ENCODE results near the gene ZNF598. TPM values are rescaled to one million over a fixed set of nuclear protein-coding genes. Genes with fewer than 3 reads are reported as not detected.

The ZNF598 gene
- polyA plus RNA-seq, 2 of the 4 experiments (the other 2 are of a cell fraction) = 17.7 to 33.8 TPM

DNA sequence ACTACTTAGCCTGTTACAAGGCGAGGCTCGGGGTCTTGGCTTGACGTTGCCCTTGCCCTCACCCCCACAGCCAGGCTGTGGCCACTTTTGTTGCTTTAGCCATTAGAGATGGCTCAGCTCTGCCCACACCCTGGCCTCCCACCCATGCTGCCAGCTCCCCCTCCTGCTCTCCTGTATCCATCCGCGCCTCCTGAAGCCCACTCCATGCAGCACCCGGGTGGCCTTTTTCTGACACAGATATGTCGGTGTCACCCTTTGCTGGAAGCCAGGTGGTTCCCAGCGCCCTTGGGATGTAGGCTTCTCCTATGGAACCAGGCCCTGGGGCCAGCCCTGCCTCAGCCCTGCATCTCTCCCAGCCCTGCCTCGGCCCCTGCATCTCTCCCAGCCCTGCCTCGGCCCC, 47.8 kb upstream of the ZNF598 start:
- POLR2A ChIA-PET = interaction anchor here (1.3 kb wide), 1 partner anchor 98 kb away, joined by 5 read pairs; the partner anchor contains the start of gene TRAF7
- no peak overlapping the region for H3K27ac ChIP-seq
- TF ChIP-seq RNF2 (IDR thresholded peaks at IDR 0.05; ENCODE audit: borderline replicate concordance, low read depth) (no peak), HOXB13 (CRISPR knock-in tag; IDR thresholded peaks at IDR 0.05; ENCODE audit: low read depth) (no peak), CBX2 (IDR thresholded peaks at IDR 0.05; ENCODE audit: borderline replicate concordance, low read depth) (no peak), NFE2L2 (conservative IDR thresholded peaks at IDR 0.05; ENCODE audit: low read length) (no peak), MAFK (IDR thresholded peaks at IDR 0.05; ENCODE audit: partially characterized antibody) (no peak)
- TF ChIP-seq, protein P1, sequence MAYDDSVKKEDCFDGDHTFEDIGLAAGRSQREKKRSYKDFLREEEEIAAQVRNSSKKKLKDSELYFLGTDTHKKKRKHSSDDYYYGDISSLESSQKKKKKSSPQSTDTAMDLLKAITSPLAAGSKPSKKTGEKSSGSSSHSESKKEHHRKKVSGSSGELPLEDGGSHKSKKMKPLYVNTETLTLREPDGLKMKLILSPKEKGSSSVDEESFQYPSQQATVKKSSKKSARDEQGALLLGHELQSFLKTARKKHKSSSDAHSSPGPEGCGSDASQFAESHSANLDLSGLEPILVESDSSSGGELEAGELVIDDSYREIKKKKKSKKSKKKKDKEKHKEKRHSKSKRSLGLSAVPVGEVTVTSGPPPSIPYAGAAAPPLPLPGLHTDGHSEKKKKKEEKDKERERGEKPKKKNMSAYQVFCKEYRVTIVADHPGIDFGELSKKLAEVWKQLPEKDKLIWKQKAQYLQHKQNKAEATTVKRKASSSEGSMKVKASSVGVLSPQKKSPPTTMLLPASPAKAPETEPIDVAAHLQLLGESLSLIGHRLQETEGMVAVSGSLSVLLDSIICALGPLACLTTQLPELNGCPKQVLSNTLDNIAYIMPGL (CRISPR knock-in tag; IDR thresholded peaks at IDR 0.05; ENCODE audit: borderline replicate concordance) = no peak
- ATAC-seq (peak; percentile 15 to 28), DNase-seq (ENCODE audit: low read depth in 1 of 2, low spot score in 1 of 2) (no peak), FAIRE-seq (no peak)
- no peak overlapping the region for H3K4me3 ChIP-seq
- no peaks in the 10 kb centered on the region for H3K9me3 ChIP-seq
- H3K4me1 ChIP-seq = no peaks in the 10 kb centered on the region
- CTCF ChIA-PET = interaction anchor here (1.1 to 3.3 kb wide), 10 partner anchors 9 to 83 kb away, joined by 3 to 27 read pairs (median 14); partner anchors contain the start of genes NTHL1 and TSC2
- WGBS (ENCODE audit: missing lambda C conversion rate) = 93% methylated on average over 10 of the region's 10 CpGs
- H3K4me2 ChIP-seq = no peak overlapping the region

DNA sequence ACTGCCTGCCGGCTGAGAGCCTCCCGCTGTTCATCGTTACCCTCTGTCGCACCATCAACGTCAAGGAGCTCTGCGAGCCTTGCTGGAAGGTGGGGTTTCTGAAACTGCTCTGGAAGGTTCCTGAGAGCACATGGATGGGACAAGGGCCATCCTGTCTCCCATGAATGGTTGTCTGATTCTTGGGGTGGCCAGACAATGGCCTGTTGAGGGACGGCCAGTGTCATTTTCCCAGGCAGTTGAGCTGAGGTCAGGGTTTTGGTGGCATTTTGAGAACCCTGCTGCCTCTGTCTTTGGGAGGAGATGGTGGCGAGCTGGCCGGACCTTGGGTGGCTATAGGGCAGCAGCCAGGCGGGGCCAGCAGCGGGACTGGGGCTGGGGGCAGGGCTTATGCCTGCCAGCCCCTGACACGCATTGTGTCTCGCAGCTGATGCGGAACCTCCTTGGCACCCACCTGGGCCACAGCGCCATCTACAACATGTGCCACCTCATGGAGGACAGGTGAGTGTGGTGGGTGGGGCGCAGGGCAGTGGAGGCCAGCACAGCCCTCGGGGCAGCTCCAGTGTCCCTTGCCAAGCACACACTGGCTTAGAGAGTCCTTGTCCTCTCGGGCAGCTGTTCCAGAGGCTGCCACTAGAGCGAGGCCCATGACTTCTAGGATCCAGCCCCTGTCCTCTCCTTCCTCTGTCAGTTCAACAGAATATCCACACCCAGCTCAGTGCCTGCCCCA, 47.2 kb upstream of the ZNF598 start:
- Histone ChIP-seq H3K4me1 (no peaks in the 10 kb centered on the region), H3K9me3 (no peaks in the 10 kb centered on the region), H3K4me3 (no peak overlapping the region), H3K27ac (no peak overlapping the region), H3K4me2 (no peak overlapping the region)
- WGBS (ENCODE audit: missing lambda C conversion rate) = 86% methylated on average over 18 of the region's 19 CpGs
- ATAC-seq (peak; percentile 88 to 91), DNase-seq (ENCODE audit: low read depth in 1 of 2, low spot score in 1 of 2) (peak in 1 of 2 experiments; percentile 56), FAIRE-seq (no peak)
- POLR2A ChIA-PET = interaction anchor here (1.3 to 1.4 kb wide), 2 partner anchors 9 to 98 kb away, joined by 5 read pairs; partner anchors contain the start of genes NTHL1, TRAF7 and TSC2
- CTCF ChIA-PET = interaction anchor here (0.7 to 3.3 kb wide), 18 partner anchors 7 to 84 kb away, joined by 3 to 27 read pairs (median 9); partner anchors contain the start of genes NTHL1 and TSC2
- TF ChIP-seq RAD21 (conservative IDR thresholded peaks at IDR 0.05 in 1 of 2, IDR thresholded peaks at IDR 0.05 in 1 of 2) (0 out of 5 replicates have a peak, but pooled peaks of 1 of the 2 experiments have one; percentile 9), ZC3H11A (IDR thresholded peaks at IDR 0.05) (no peak)

DNA sequence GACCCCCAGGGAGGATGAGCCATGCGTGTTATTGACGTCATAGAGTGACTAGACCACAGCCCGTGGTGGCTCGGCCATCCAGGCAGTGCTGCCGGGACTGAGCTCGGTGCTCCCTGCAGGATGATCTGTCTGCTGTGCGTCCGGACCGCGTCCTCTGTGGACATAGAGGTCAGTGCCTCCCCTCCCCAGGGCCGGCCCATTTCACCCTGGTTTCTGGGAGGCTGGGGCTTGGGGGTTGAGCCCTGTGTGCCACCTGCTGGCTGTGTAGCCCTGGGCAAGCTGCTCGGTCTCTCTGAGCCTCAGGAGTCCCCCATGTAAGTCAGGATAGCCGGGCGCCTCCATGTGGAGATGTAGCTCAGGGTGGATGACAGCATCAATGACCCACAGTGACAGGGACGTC, 46.5 kb upstream of the ZNF598 start:
- Histone ChIP-seq H3K4me3 (no peak overlapping the region), H3K4me2 (no peak overlapping the region), H3K4me1 (no peaks in the 10 kb centered on the region), H3K9me3 (no peaks in the 10 kb centered on the region), H3K27ac (no peak overlapping the region)
- WGBS (ENCODE audit: missing lambda C conversion rate) = 75% methylated on average over 9 of the region's 15 CpGs
- DNase-seq (ENCODE audit: low read depth in 1 of 2, low spot score in 1 of 2) = peak in 1 of 2 experiments; percentile 54
- CTCF ChIA-PET = interaction anchor here (0.8 to 3.3 kb wide), 19 partner anchors 8 to 88 kb away, joined by 3 to 27 read pairs (median 8); partner anchors contain the start of genes NTHL1 and TSC2
- POLR2A ChIA-PET = interaction anchor here (1.4 kb wide), 1 partner anchor 8 kb away, joined by 5 read pairs; the partner anchor contains the start of genes NTHL1 and TSC2
- FAIRE-seq = no peak
- peak; percentile 54 to 76; a peak in 5 of 6 replicates for ATAC-seq
- peak; percentile 42; the same call in 1 of the 3 replicates for TF ChIP-seq SMC3 (IDR thresholded peaks at IDR 0.05)
- no peak for TF ChIP-seq POLR2A (IDR thresholded peaks at IDR 0.05; ENCODE audit: low read length)
- peak; percentile 30 to 48; a peak in 2 of 5 replicates for TF ChIP-seq RAD21 (conservative IDR thresholded peaks at IDR 0.05 in 1 of 2, IDR thresholded peaks at IDR 0.05 in 1 of 2)
- no peak for TF ChIP-seq CBX2 (IDR thresholded peaks at IDR 0.05; ENCODE audit: borderline replicate concordance, low read depth)

DNA sequence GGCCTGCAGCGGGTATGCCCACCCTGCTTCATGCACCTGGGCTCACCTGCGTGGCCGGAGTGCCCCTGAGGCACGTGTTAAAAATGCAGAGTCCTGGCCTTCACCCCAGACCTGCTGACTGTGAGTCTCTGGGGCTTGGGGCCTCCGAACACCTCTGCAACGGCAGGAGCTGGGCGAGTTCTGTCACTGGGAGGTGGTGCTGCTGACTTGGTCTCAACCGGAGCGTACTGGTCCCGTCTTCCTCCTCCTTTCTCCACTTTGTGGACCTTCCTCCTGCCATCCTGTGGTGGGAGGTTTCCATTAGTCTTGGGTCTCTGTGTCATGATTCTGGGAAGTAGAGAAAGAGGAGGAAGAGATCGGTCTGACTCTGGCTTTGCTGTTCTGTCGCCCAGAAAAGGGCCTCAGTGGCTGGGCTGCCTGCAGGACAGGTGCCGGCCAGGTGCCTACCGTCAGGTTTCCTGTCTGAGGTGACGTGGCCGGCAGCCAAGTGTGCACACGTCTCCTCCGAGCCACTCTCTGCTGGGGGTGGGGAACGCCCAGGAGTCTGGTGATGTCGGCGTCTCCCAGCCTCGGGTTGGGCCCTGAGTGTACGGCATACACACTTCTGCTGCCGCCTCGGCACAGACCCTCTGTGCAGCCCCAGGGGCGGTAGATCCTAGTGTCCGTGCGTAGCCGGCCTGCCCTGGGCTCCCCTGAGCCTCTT, 45.1 kb upstream of the ZNF598 start:
- 89% methylated on average over 18 of the region's 29 CpGs for WGBS (ENCODE audit: missing lambda C conversion rate)

More for the DNA sequence above, 45.1 kb upstream of the ZNF598 start:
- TF ChIP-seq HDAC2 (IDR thresholded peaks at IDR 0.05) (no peak), FOSL2 (IDR thresholded peaks at IDR 0.05) (no peak), FOSL2 (CRISPR knock-in tag; IDR thresholded peaks at IDR 0.05) (no peak), FOXS1 (CRISPR knock-in tag; IDR thresholded peaks at IDR 0.05) (no peak), CHD2 (IDR thresholded peaks at IDR 0.05; ENCODE audit: low read length, partially characterized antibody) (no peak), POLR2A (IDR thresholded peaks at IDR 0.05; ENCODE audit: low read length) (no peak), MYC (IDR thresholded peaks at IDR 0.05; ENCODE audit: borderline replicate concordance, low read length) (no peak), MAFK (IDR thresholded peaks at IDR 0.05; ENCODE audit: partially characterized antibody) (no peak), HEYL (CRISPR knock-in tag; IDR thresholded peaks at IDR 0.05) (no peak), KDM1A (IDR thresholded peaks at IDR 0.05; ENCODE audit: low read depth) (no peak)
- TF ChIP-seq, protein P2, sequence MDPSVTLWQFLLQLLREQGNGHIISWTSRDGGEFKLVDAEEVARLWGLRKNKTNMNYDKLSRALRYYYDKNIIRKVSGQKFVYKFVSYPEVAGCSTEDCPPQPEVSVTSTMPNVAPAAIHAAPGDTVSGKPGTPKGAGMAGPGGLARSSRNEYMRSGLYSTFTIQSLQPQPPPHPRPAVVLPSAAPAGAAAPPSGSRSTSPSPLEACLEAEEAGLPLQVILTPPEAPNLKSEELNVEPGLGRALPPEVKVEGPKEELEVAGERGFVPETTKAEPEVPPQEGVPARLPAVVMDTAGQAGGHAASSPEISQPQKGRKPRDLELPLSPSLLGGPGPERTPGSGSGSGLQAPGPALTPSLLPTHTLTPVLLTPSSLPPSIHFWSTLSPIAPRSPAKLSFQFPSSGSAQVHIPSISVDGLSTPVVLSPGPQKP (IDR thresholded peaks at IDR 0.05; ENCODE audit: low read depth, low read length) = no peak
- no peak for FAIRE-seq
- DNase-seq (ENCODE audit: low read depth in 1 of 2, low spot score in 1 of 2) = no peak
- CTCF ChIA-PET = interaction anchor here (1.1 to 3.3 kb wide), 10 partner anchors 9 to 86 kb away, joined by 3 to 27 read pairs (median 10); no protein-coding TSS in a partner anchor
- POLR2A ChIA-PET = no interaction called here
- H3K27ac ChIP-seq = no peak overlapping the region
- no peaks in the 10 kb centered on the region for H3K9me3 ChIP-seq
- ATAC-seq = no peak
- H3K4me2 ChIP-seq = no peak overlapping the region
- H3K4me1 ChIP-seq = no peaks in the 10 kb centered on the region
- no peak overlapping the region for H3K4me3 ChIP-seq
